Neural progenitor cell (in vitro differentiated cells): ENCODE results near the gene NKX6-1. TPM values are rescaled to one million over a fixed set of nuclear protein-coding genes. Genes with fewer than 3 reads are reported as not detected.

Experiments used
- DNase-seq: peaks from one replicate; pipeline ENCODE4 v3.0.0-alpha.2; 2016; ENCODE audit warnings: low spot score
- H2AFZ ChIP-seq: fragments of 200-600 bp; sonication (generic); replicated peaks from 2 replicates; pipeline ENCODE4 v1.6.1; 2016; ENCODE audit warnings: antibody characterized with exemption
- H3F3A ChIP-seq: fragments of 200-600 bp; sonication (generic); 2 replicates; pipeline ENCODE4 v1.6.1; 2016; ENCODE audit warnings: antibody characterized with exemption, low read depth
- H3K27ac ChIP-seq: fragments of 200-600 bp; sonication (generic); 2 replicates; pipeline ENCODE4 v1.5.1; 2016; ENCODE audit warnings: mild to moderate bottlenecking
- H3K27me3 ChIP-seq: fragments of 200-600 bp; sonication (generic); 2 replicates; pipeline ENCODE4 v1.6.1; 2016; ENCODE audit warnings: mild to moderate bottlenecking, moderate library complexity
- H3K36me3 ChIP-seq: fragments of 200-600 bp; sonication (generic); 2 replicates; pipeline ENCODE4 v1.5.1; 2016
- H3K4me1 ChIP-seq: fragments of 200-600 bp; sonication (generic); 2 replicates; pipeline ENCODE4 v1.6.1; 2016; ENCODE audit warnings: mixed run types
- H3K4me2 ChIP-seq: fragments of 200-600 bp; sonication (generic); 2 replicates; pipeline ENCODE4 v1.6.1; 2016
- H3K4me3 ChIP-seq: fragments of 200-600 bp; sonication (generic); 2 replicates; pipeline ENCODE4 v1.5.1; 2016
- H3K79me2 ChIP-seq: fragments of 200-600 bp; sonication (generic); 2 replicates; pipeline ENCODE4 v1.6.1; 2016; ENCODE audit warnings: low read depth
- H3K9ac ChIP-seq: fragments of 200-600 bp; sonication (generic); 2 replicates; pipeline ENCODE4 v1.6.1; 2016
- H3K9me3 ChIP-seq: fragments of 200-600 bp; sonication (generic); 2 replicates; pipeline ENCODE4 v1.5.1; 2016; ENCODE audit warnings: low read depth
- H4K20me1 ChIP-seq: fragments of 200-600 bp; sonication (generic); 2 replicates; pipeline ENCODE4 v1.6.1; 2016; ENCODE audit warnings: low read depth
- H3K27ac Mint-ChIP-seq: 3 replicates; pipeline ENCODE4 v1.8.0; 2021; ENCODE audit warnings: mixed read lengths
- H3K27me3 Mint-ChIP-seq: 2 replicates; pipeline ENCODE4 v1.8.0; 2022; ENCODE audit warnings: low read depth, mild to moderate bottlenecking, inconsistent platforms, moderate library complexity, mixed read lengths; ENCODE audit not compliant: insufficient read depth
- H3K36me3 Mint-ChIP-seq: 3 replicates; pipeline ENCODE4 v1.8.0; 2021; ENCODE audit warnings: mixed read lengths
- H3K4me1 Mint-ChIP-seq: 3 replicates; pipeline ENCODE4 v1.8.0; 2021; ENCODE audit warnings: mixed read lengths
- H3K4me3 Mint-ChIP-seq: 3 replicates; pipeline ENCODE4 v1.8.0; 2021; ENCODE audit warnings: mild to moderate bottlenecking, moderate library complexity, mixed read lengths
- H3K9me3 Mint-ChIP-seq: 3 replicates; pipeline ENCODE4 v1.8.0; 2020; ENCODE audit warnings: mixed read lengths
- EZH2 ChIP-seq: fragments of 200-600 bp; sonication (generic); IDR thresholded peaks from 2 replicates; pipeline ENCODE4 v1.6.1; 2017; ENCODE audit warnings: antibody characterized with exemption, mild to moderate bottlenecking, moderate library complexity
- EZH2phosphoT487 ChIP-seq: fragments of 200-600 bp; sonication (generic); IDR thresholded peaks from 2 replicates; pipeline ENCODE4 v1.6.1; 2017; ENCODE audit warnings: antibody characterized with exemption
- small RNA-seq: library from RNA; depleted of rRNA; stranded (forward); fragments of <200 nt; gene quantifications from one replicate; pipeline ENCODE3, GENCODE V24; 2015
- total RNA-seq: library from RNA; depleted of rRNA; stranded (reverse); fragments of >200 nt; gene quantifications from 2 replicates; pipeline ENCODE4 v1.2.3, GENCODE V29; 2015; ENCODE audit warnings: low replicate concordance
- TF ChIP-seq, protein P1 (sequence below): fragments of 200-600 bp; sonication (generic); IDR thresholded peaks from 2 replicates; pipeline ENCODE4 v1.5.1; 2017; ENCODE audit warnings: antibody characterized with exemption, mild to moderate bottlenecking

NKX6-1 gene
- total RNA-seq, 1 donor from 2014 or later: 0.79 TPM

- no peak overlapping the region for H3K27ac Mint-ChIP-seq
These were observed 56.3 kb downstream of the NKX6-1 start for GRCh38 chr4:84442778-84443177.

More at GRCh38 chr4:84442778-84443177, 56.3 kb downstream of the NKX6-1 start:
- TF ChIP-seq EZH2phosphoT487 (no peak), EZH2 (no peak)
- TF ChIP-seq, protein P1, sequence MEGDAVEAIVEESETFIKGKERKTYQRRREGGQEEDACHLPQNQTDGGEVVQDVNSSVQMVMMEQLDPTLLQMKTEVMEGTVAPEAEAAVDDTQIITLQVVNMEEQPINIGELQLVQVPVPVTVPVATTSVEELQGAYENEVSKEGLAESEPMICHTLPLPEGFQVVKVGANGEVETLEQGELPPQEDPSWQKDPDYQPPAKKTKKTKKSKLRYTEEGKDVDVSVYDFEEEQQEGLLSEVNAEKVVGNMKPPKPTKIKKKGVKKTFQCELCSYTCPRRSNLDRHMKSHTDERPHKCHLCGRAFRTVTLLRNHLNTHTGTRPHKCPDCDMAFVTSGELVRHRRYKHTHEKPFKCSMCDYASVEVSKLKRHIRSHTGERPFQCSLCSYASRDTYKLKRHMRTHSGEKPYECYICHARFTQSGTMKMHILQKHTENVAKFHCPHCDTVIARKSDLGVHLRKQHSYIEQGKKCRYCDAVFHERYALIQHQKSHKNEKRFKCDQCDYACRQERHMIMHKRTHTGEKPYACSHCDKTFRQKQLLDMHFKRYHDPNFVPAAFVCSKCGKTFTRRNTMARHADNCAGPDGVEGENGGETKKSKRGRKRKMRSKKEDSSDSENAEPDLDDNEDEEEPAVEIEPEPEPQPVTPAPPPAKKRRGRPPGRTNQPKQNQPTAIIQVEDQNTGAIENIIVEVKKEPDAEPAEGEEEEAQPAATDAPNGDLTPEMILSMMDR: no peak
- no peak overlapping the region for H3K27ac ChIP-seq
- no peaks in the 10 kb centered on the region for H3K79me2 ChIP-seq
- H3K36me3 Mint-ChIP-seq: no peaks in the 10 kb centered on the region
- no peak overlapping the region for H3K4me2 ChIP-seq
- H2AFZ ChIP-seq: no peak overlapping the region
- no peaks in the 10 kb centered on the region for H3F3A ChIP-seq
- H3K9ac ChIP-seq: no peak overlapping the region
- no peaks in the 10 kb centered on the region for H3K9me3 Mint-ChIP-seq
- peaks cover 6% of the 10 kb centered on the region for H3K4me1 ChIP-seq
- no peaks in the 10 kb centered on the region for H3K27me3 ChIP-seq
- H3K9me3 ChIP-seq: no peaks in the 10 kb centered on the region
- no peak overlapping the region for H3K4me3 ChIP-seq
- H3K27me3 Mint-ChIP-seq: no peaks in the 10 kb centered on the region
- H3K36me3 ChIP-seq: no peaks in the 10 kb centered on the region
- no peaks in the 10 kb centered on the region for H4K20me1 ChIP-seq
- peaks cover 2% of the 10 kb centered on the region for H3K4me1 Mint-ChIP-seq
- DNase-seq: no peak
- H3K4me3 Mint-ChIP-seq: no peak overlapping the region

Small RNAs within 50 kb of the gene (small RNA-seq; reads per million reads assigned to genes)
- gene RPL3P13: not detected

Other genes starting within 250 kb of the NKX6-1 start
- 2.8 and 3.5 TPM in 2 replicates for gene CDS1, start 83.8 kb upstream of the NKX6-1 start, total RNA-seq